AG04449 (cell line): ENCODE measurements around the gene OGT.
"Not testable (repeated sequence)": the region's sequence is repeated elsewhere in the genome, so short reads cannot be mapped to it uniquely, and the experiment has no call there.

ENCODE experiments used
- CTCF ChIA-PET: fragments of 350-600 bp; formaldehyde crosslinking; extraction: SDS; loops from one replicate; lab custom pipeline; 2021; ENCODE audit warnings: antibody characterized with exemption; lab: Yijun Ruan, JAX
- POLR2A ChIA-PET: fragments of 400-600, 350-600 bp; formaldehyde crosslinking; extraction: SDS; loops from one replicate; lab custom pipeline; 2020; ENCODE audit warnings: antibody characterized with exemption, inconsistent platforms; lab: Yijun Ruan, JAX
- DNase-seq: peaks from one replicate; pipeline ENCODE4 v3.0.0-alpha.2; 2010; ENCODE audit warnings: low read depth, low spot score
- H3K4me3 ChIP-seq: 2 replicates; pipeline ENCODE4 v1.5.1; 2011; ENCODE audit warnings: low read depth, mild to moderate bottlenecking, control low read depth, low read length
- CTCF ChIP-seq: IDR thresholded peaks from one replicate; pipeline ENCODE4 v1.5.1; 2011; ENCODE audit warnings: mild to moderate bottlenecking, moderate library complexity, low read length, control low read depth, inconsistent platforms; ENCODE audit not compliant: insufficient read depth; ENCODE audit errors: missing control alignments

The OGT gene

GRCh38 chrX:71606536-71607216 is 73.8 kb downstream of the OGT start:
- ChIA-PET CTCF (no interaction called here), POLR2A (no interaction called here)
- no peak for TF ChIP-seq CTCF
- H3K4me3 ChIP-seq = no peak overlapping the region
- no peak for DNase-seq

GRCh38 chrX:71607488-71607887 is 74.6 kb downstream of the OGT start:
- POLR2A ChIA-PET = no interaction called here
- no peak for TF ChIP-seq CTCF
- CTCF ChIA-PET = no interaction called here
- no peak for DNase-seq
- H3K4me3 ChIP-seq = no peak overlapping the region

GRCh38 chrX:71609095-71609750 is 76.3 kb downstream of the OGT start:
- no peak for TF ChIP-seq CTCF
- ChIA-PET CTCF (no interaction called here), POLR2A (no interaction called here)
- DNase-seq = no peak
- H3K4me3 ChIP-seq = no peak overlapping the region

- POLR2A ChIA-PET, DNase-seq, CTCF ChIA-PET, H3K4me3 ChIP-seq: not testable (repeated sequence)
Observed at GRCh38 chrX:71611736-71612135, 78.8 kb downstream of the OGT start.

- ChIA-PET CTCF (no interaction called here), POLR2A (no interaction called here)
- no peak for TF ChIP-seq CTCF
- H3K4me3 ChIP-seq = no peak overlapping the region
- no peak for DNase-seq
Observed at GRCh38 chrX:71612256-71612655, 79.4 kb downstream of the OGT start.

GRCh38 chrX:71615056-71615455 is 82.2 kb downstream of the OGT start:
- POLR2A ChIA-PET = no interaction called here
- H3K4me3 ChIP-seq = no peak overlapping the region
- no peak for TF ChIP-seq CTCF
- DNase-seq = no peak
- CTCF ChIA-PET = interaction anchor here (0.8 kb wide), 1 partner anchor 42 kb away, joined by 3 read pairs; no protein-coding TSS in a partner anchor
